ENCODE results near the gene HTRA3. TPM values are rescaled to one million over a fixed set of nuclear protein-coding genes. Genes with fewer than 3 reads are reported as not detected.

Gene HTRA3
- total and polyA plus RNA-seq, 2 experiments from 2014 or later: 1.3 to 3.6 TPM

- TF ChIP-seq CTCF (conservative IDR thresholded peaks at IDR 0.05; ENCODE audit: low read depth in 2 of 2) (no peak), JUNB (IDR thresholded peaks at IDR 0.05; ENCODE audit: unreplicated experiment) (no peak), NANOG (IDR thresholded peaks at IDR 0.05; ENCODE audit: borderline replicate concordance) (no peak), EZH2phosphoT487 (IDR thresholded peaks at IDR 0.05; ENCODE audit: unreplicated experiment) (no peak), POLR2AphosphoS5 (IDR thresholded peaks at IDR 0.05; ENCODE audit: low read depth) (no peak)
- TF ChIP-seq, protein P1, sequence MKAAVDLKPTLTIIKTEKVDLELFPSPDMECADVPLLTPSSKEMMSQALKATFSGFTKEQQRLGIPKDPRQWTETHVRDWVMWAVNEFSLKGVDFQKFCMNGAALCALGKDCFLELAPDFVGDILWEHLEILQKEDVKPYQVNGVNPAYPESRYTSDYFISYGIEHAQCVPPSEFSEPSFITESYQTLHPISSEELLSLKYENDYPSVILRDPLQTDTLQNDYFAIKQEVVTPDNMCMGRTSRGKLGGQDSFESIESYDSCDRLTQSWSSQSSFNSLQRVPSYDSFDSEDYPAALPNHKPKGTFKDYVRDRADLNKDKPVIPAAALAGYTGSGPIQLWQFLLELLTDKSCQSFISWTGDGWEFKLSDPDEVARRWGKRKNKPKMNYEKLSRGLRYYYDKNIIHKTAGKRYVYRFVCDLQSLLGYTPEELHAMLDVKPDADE (IDR thresholded peaks at IDR 0.05): no peak
Measured at GRCh38 chr4:8324640-8325239, 55.2 kb downstream of the HTRA3 start (continued).

GRCh38 chr4:8325291-8325973, 55.9 kb downstream of the HTRA3 start:
- Mint-ChIP-seq H3K36me3 (ENCODE audit: low read depth) (no peaks in the 10 kb centered on the region), H3K4me1 (no peaks in the 10 kb centered on the region), H3K9me3 (peaks cover 5% of the 10 kb centered on the region; the same call in 2 of the 3 replicates), H3K27ac (no peak overlapping the region), H3K4me3 (no peak overlapping the region), H3K27me3 (ENCODE audit: insufficient read depth, low read depth, poor library complexity) (peaks cover 3% of the 10 kb centered on the region)
- ATAC-seq (no peak), DNase-seq (ENCODE audit: low spot score) (no peak)
- no peaks in the 10 kb centered on the region for H3K36me3 ChIP-seq (ENCODE audit: insufficient read depth)
- peaks cover 6% of the 10 kb centered on the region; the same call in 1 of the 2 replicates for H3K9me2 ChIP-seq (ENCODE audit: insufficient read depth)
- no peak overlapping the region for H2AFZ ChIP-seq
- H3F3A ChIP-seq (replicated peaks; ENCODE audit: low read depth): no peaks in the 10 kb centered on the region
- H3K27ac ChIP-seq (ENCODE audit: low read depth): no peak overlapping the region
- H3K79me2 ChIP-seq (replicated peaks; ENCODE audit: insufficient read depth): no peaks in the 10 kb centered on the region
- H3K4me2 ChIP-seq: no peak overlapping the region
- no peaks in the 10 kb centered on the region for H3K4me1 ChIP-seq (ENCODE audit: insufficient read depth)
- no peaks in the 10 kb centered on the region for H3K27me3 ChIP-seq (ENCODE audit: insufficient read depth)
- H3K4me3 ChIP-seq: no peak overlapping the region
- no peaks in the 10 kb centered on the region for H4K20me1 ChIP-seq (replicated peaks; ENCODE audit: insufficient read depth)
- TF ChIP-seq NANOG (IDR thresholded peaks at IDR 0.05; ENCODE audit: borderline replicate concordance): no peak
- no peak for TF ChIP-seq JUNB (IDR thresholded peaks at IDR 0.05; ENCODE audit: unreplicated experiment)
- TF ChIP-seq, protein P1 (IDR thresholded peaks at IDR 0.05): no peak
- no peak for TF ChIP-seq CREB1 (CRISPR knock-in tag; IDR thresholded peaks at IDR 0.05; ENCODE audit: low read depth)
- TF ChIP-seq EZH2 (IDR thresholded peaks at IDR 0.05; ENCODE audit: low read depth, unreplicated experiment): no peak
- TF ChIP-seq STAT1 (IDR thresholded peaks at IDR 0.05; ENCODE audit: unreplicated experiment): no peak
- TF ChIP-seq REST (IDR thresholded peaks at IDR 0.05; ENCODE audit: unreplicated experiment): no peak
- TF ChIP-seq ZNF114 (CRISPR knock-in tag; IDR thresholded peaks at IDR 0.05): no peak
- TF ChIP-seq POLR2AphosphoS5 (IDR thresholded peaks at IDR 0.05; ENCODE audit: low read depth): no peak
